KMS-11 (cell line): ENCODE measurements around the gene KRTAP19-7.

ENCODE experiments used
- H2AFZ ChIP-seq: fragments of 200-600 bp; sonication (generic); 2 replicates; pipeline ENCODE4 v1.6.1; 2016; ENCODE audit warnings: antibody characterized with exemption, mixed run types, low read depth
- H3K27ac ChIP-seq: fragments of 200-600 bp; sonication (generic); 2 replicates; pipeline ENCODE4 v1.6.1; 2016; ENCODE audit warnings: mild to moderate bottlenecking, mixed run types
- H3K27me3 ChIP-seq: fragments of 200-600 bp; sonication (generic); 2 replicates; pipeline ENCODE4 v1.6.1; 2017; ENCODE audit warnings: mild to moderate bottlenecking, low read depth, mixed run types, moderate library complexity; ENCODE audit not compliant: insufficient read depth
- H3K36me3 ChIP-seq: fragments of 200-600 bp; sonication (generic); 2 replicates; pipeline ENCODE4 v1.6.1; 2017; ENCODE audit warnings: mild to moderate bottlenecking, mixed run types; ENCODE audit not compliant: insufficient read depth
- H3K4me1 ChIP-seq: fragments of 200-600 bp; sonication (generic); 2 replicates; pipeline ENCODE4 v1.6.1; 2016; ENCODE audit warnings: mild to moderate bottlenecking, low read depth, mixed run types; ENCODE audit not compliant: poor library complexity, severe bottlenecking
- H3K4me2 ChIP-seq: fragments of 200-600 bp; sonication (generic); 2 replicates; pipeline ENCODE4 v1.7.0; 2016; ENCODE audit warnings: mild to moderate bottlenecking, mixed run types
- H3K4me3 ChIP-seq: fragments of 200-600 bp; sonication (generic); IDR thresholded peaks from 2 replicates; pipeline ENCODE4 v1.6.1; 2017; ENCODE audit warnings: low read depth, low read length, mixed read lengths; ENCODE audit not compliant: insufficient read depth
- H3K79me2 ChIP-seq: fragments of 200-600 bp; sonication (generic); 2 replicates; pipeline ENCODE4 v1.6.1; 2016; ENCODE audit warnings: low read depth, mixed run types; ENCODE audit not compliant: insufficient read depth
- H3K9ac ChIP-seq: fragments of 200-600 bp; sonication (generic); 2 replicates; pipeline ENCODE4 v1.6.1; 2016; ENCODE audit warnings: mild to moderate bottlenecking, mixed run types
- H4K20me1 ChIP-seq: fragments of 200-600 bp; sonication (generic); 2 replicates; pipeline ENCODE4 v1.6.1; 2016; ENCODE audit warnings: mild to moderate bottlenecking, mixed run types; ENCODE audit not compliant: insufficient read depth
- TF ChIP-seq, protein P1 (sequence below): fragments of 200-600 bp; sonication (generic); conservative IDR thresholded peaks from 2 replicates; pipeline ENCODE4 v1.6.1; 2017; ENCODE audit warnings: low read depth, mild to moderate bottlenecking, antibody characterized with exemption, low read length, moderate library complexity, mixed read lengths

The KRTAP19-7 gene, protein sequence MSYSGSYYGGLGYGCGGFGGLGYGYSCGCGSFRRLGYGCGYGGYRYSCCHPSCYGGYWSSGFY

DNA sequence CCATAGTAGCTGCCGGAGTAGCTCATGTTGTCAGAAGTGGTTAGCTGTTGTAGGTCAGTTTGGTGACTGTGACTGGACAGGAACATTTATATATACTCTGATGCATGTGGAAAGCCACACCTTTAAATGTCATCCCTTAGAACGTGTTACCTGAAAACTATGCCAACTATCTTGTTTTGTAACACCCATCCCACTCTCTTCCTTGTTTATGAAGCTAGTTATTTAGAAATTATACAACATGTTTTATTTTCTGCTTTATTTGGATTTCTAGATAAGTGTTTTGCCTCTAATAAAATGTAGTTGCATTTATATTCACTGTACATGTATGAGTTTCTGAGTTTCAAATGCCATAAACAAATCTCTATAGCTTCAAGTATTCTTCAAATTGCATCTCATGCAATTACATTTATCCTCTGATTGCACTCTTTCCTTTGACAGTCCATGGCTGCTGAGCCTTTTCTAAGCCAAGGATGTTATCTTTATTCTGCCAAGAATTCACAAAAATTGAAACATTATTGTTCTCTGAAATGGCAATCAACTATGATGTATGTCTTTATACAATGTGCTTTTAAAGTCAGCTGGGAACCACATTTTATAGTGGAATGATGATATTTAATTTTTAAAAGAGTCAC, at the start of gene KRTAP19-7:
Gene KRTAP19-7 (minus strand): TSS at position 51 of the 632 bp plus-strand sequence. CDS start 25 bp downstream, at position 26.
- H3K79me2 ChIP-seq = no peaks in the 10 kb centered on the region
- H3K4me2 ChIP-seq = no peak within 1 kb of the TSS
- H4K20me1 ChIP-seq = no peaks in the 10 kb centered on the region
- H3K27me3 ChIP-seq = no peaks in the 10 kb centered on the region
- no peak within 1 kb of the TSS for H2AFZ ChIP-seq
- TF ChIP-seq, protein P1, sequence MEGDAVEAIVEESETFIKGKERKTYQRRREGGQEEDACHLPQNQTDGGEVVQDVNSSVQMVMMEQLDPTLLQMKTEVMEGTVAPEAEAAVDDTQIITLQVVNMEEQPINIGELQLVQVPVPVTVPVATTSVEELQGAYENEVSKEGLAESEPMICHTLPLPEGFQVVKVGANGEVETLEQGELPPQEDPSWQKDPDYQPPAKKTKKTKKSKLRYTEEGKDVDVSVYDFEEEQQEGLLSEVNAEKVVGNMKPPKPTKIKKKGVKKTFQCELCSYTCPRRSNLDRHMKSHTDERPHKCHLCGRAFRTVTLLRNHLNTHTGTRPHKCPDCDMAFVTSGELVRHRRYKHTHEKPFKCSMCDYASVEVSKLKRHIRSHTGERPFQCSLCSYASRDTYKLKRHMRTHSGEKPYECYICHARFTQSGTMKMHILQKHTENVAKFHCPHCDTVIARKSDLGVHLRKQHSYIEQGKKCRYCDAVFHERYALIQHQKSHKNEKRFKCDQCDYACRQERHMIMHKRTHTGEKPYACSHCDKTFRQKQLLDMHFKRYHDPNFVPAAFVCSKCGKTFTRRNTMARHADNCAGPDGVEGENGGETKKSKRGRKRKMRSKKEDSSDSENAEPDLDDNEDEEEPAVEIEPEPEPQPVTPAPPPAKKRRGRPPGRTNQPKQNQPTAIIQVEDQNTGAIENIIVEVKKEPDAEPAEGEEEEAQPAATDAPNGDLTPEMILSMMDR = no peak
- H3K36me3 ChIP-seq = no peaks in the 10 kb centered on the region
- H3K4me3 ChIP-seq = no peak within 1 kb of the TSS
- no peak within 1 kb of the TSS for H3K27ac ChIP-seq
- no peaks in the 10 kb centered on the region for H3K4me1 ChIP-seq
- no peak within 1 kb of the TSS for H3K9ac ChIP-seq

DNA sequence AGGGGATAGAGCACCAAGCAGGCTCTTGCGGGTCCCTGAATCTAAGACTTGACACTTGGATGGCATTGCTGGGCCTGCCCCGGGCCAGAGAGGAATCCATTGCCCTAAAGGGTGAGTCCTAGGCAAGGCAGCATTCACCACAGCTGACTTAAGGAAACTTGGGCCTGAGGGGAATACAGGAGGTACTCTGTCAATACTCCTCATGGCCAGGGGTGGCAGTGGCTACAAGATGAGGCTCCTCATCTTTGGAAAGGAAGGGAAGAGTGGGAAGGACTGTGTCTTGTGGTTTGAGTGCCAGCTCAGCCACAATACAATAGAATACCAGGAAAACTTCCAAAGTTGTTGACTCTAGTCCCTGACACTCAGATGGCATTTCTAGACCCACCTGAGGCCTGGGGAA, 44.9 kb upstream of the KRTAP19-7 start:
- no peak overlapping the region for H3K9ac ChIP-seq
- no peak overlapping the region for H3K27ac ChIP-seq
- H3K4me2 ChIP-seq = no peak overlapping the region
- no peaks in the 10 kb centered on the region for H3K4me1 ChIP-seq
- TF ChIP-seq, protein P1 = no peak
- H3K27me3 ChIP-seq = no peaks in the 10 kb centered on the region
- H3K4me3 ChIP-seq = no peak overlapping the region
- H2AFZ ChIP-seq = no peak overlapping the region
- no peaks in the 10 kb centered on the region for H3K79me2 ChIP-seq
- H4K20me1 ChIP-seq = no peaks in the 10 kb centered on the region
- no peaks in the 10 kb centered on the region for H3K36me3 ChIP-seq

DNA sequence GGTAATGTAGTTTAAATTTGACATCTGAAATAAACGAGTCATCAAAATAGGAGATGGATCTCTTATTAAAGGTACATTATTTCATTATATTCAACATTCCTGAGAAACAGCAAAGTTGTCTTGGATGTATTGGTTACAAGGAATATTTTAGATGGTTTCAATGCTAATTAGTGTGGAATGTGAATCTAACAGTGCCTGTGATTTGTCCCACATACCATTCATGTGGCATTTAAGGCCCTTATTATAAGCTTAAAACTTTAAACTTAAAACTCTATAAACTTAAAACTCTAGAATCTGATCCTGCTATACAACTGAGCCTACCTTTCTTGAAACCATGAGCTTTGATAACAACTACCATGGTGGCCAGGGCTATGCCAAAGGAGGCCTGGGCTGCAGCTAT, 39.7 kb upstream of the KRTAP19-7 start, which contains the start of gene KRTAP22-1:
Gene KRTAP22-1 (plus strand): TSS at position 301 of the 400 bp plus-strand sequence.
- Histone ChIP-seq H3K27me3 (no peaks in the 10 kb centered on the region), H3K36me3 (no peaks in the 10 kb centered on the region), H3K4me2 (no peak within 1 kb of the TSS), H2AFZ (no peak within 1 kb of the TSS), H3K9ac (no peak within 1 kb of the TSS), H3K4me1 (no peaks in the 10 kb centered on the region), H4K20me1 (no peaks in the 10 kb centered on the region), H3K4me3 (no peak within 1 kb of the TSS), H3K79me2 (no peaks in the 10 kb centered on the region), H3K27ac (no peak within 1 kb of the TSS)
- TF ChIP-seq, protein P1 = no peak

DNA sequence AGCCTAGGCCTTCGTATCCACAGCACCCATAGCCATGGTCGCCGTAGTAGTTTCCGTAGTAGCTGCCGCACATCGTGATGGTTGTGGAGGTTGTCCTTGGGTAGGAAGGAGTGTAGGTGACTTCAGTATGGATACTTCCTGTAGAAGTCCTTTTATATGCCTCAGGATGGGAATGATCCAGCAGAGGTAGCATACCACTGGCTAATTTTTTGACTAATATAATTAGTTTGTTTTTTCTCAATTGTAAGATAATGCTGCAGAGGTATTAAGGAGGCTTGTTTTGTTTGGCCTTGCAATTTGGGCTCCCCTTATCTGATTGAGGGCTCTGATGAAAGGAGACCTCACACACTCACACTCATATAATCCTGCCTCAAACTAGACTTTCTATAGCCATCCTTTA, 37.7 kb upstream of the KRTAP19-7 start, which contains the start of gene KRTAP6-2:
Gene KRTAP6-2 (minus strand): TSS at position 101 of the 400 bp plus-strand sequence. CDS start 28 bp downstream, at position 73.
- no peaks in the 10 kb centered on the region for H4K20me1 ChIP-seq
- no peaks in the 10 kb centered on the region for H3K36me3 ChIP-seq
- no peak within 1 kb of the TSS for H3K9ac ChIP-seq
- H3K4me1 ChIP-seq = no peaks in the 10 kb centered on the region
- H3K4me3 ChIP-seq = no peak within 1 kb of the TSS
- H2AFZ ChIP-seq = no peak within 1 kb of the TSS
- TF ChIP-seq, protein P1 = no peak
- no peak within 1 kb of the TSS for H3K27ac ChIP-seq
- no peak within 1 kb of the TSS for H3K4me2 ChIP-seq
- H3K27me3 ChIP-seq = no peaks in the 10 kb centered on the region
- H3K79me2 ChIP-seq = no peaks in the 10 kb centered on the region
